ENCODE data around the gene IGFBP2. TPM values are rescaled to one million over a fixed set of nuclear protein-coding genes. Genes with fewer than 3 reads are reported as not detected.

The IGFBP2 gene
- total RNA-seq, 2 donors from 2014 or later: 129 to 170 TPM

GRCh38 chr2:216603010-216603883, 30.0 kb upstream of the IGFBP2 start:
- H3K36me3 ChIP-seq (replicated peaks in 1 of 2; ENCODE audit: insufficient read depth in 1 of 2, low read depth in 2 of 2): no peaks in the 10 kb centered on the region
- intact Hi-C loops (cut with DNase I): no loop called here
- DNase-seq (peak; percentile 49 to 79 (median 68)), ATAC-seq (peak; percentile 71)
- peaks cover 13% of the 10 kb centered on the region for H3K4me1 ChIP-seq
- WGBS, 2 donors: 39 to 42% methylated on average over 9 of the region's 9 CpGs
- H3K9me3 ChIP-seq: no peaks in the 10 kb centered on the region
- no peak overlapping the region for H3K4me3 ChIP-seq
- TF ChIP-seq POLR2A (IDR thresholded peaks at IDR 0.05) (no peak), CTCF (IDR thresholded peaks at IDR 0.05) (no peak)
- no peak overlapping the region for H3K27ac ChIP-seq
- H3K27me3 ChIP-seq: no peaks in the 10 kb centered on the region

- DNase-seq: no peak
- no peak overlapping the region for H3K4me3 ChIP-seq
- TF ChIP-seq POLR2A (IDR thresholded peaks at IDR 0.05): no peak
- TF ChIP-seq CTCF (IDR thresholded peaks at IDR 0.05): no peak
- H3K36me3 ChIP-seq (replicated peaks in 1 of 2; ENCODE audit: insufficient read depth in 1 of 2, low read depth in 2 of 2): no peaks in the 10 kb centered on the region
- peaks cover 13% of the 10 kb centered on the region for H3K4me1 ChIP-seq
- ATAC-seq: no peak
- intact Hi-C loops (cut with DNase I): no loop called here
- 94 to 96% methylated on average over 3 of the region's 3 CpGs for WGBS, 2 donors
- no peak overlapping the region for H3K27ac ChIP-seq
- H3K27me3 ChIP-seq: no peaks in the 10 kb centered on the region
- no peaks in the 10 kb centered on the region for H3K9me3 ChIP-seq
These were observed 29.4 kb upstream of the IGFBP2 start for GRCh38 chr2:216603884-216604245.

GRCh38 chr2:216604458-216604857, 28.8 kb upstream of the IGFBP2 start:
- Histone ChIP-seq H3K9me3 (no peaks in the 10 kb centered on the region), H3K27me3 (no peaks in the 10 kb centered on the region), H3K27ac (no peak overlapping the region), H3K36me3 (replicated peaks in 1 of 2; ENCODE audit: insufficient read depth in 1 of 2, low read depth in 2 of 2) (no peaks in the 10 kb centered on the region), H3K4me3 (no peak overlapping the region), H3K4me1 (peaks cover 13% of the 10 kb centered on the region)
- TF ChIP-seq POLR2A (IDR thresholded peaks at IDR 0.05) (no peak), CTCF (IDR thresholded peaks at IDR 0.05) (no peak)
- intact Hi-C loops (cut with DNase I): no loop called here
- DNase-seq (no peak), ATAC-seq (no peak)

- Histone ChIP-seq H3K27me3 (no peaks in the 10 kb centered on the region), H3K4me1 (peaks cover 13% of the 10 kb centered on the region), H3K36me3 (replicated peaks in 1 of 2; ENCODE audit: insufficient read depth in 1 of 2, low read depth in 2 of 2) (no peaks in the 10 kb centered on the region), H3K27ac (no peak overlapping the region), H3K4me3 (no peak overlapping the region), H3K9me3 (no peaks in the 10 kb centered on the region)
- DNase-seq (no peak), ATAC-seq (no peak)
- intact Hi-C loops (cut with DNase I): no loop called here
- no peak for TF ChIP-seq POLR2A (IDR thresholded peaks at IDR 0.05)
- TF ChIP-seq CTCF (IDR thresholded peaks at IDR 0.05): no peak
- 45 to 55% methylated on average over 20 of the region's 20 CpGs for WGBS, 2 donors
These were observed 26.5 kb upstream of the IGFBP2 start for GRCh38 chr2:216606551-216607276.

All from body of pancreas (tissue), 4 donors.